Stimulated activated CD8-positive, alpha-beta memory T cell treated with anti-CD3 and anti-CD28 coated beads, Interleukin-15, amount 100 ng/mL, for 1 hour (primary cell): Measurements from ENCODE around the gene CDH10.

Experiments
- DNase-seq: peaks from one replicate; pipeline ENCODE4 v3.0.0-alpha.2; 2020; ENCODE audit warnings: low read depth

Gene CDH10

DNA sequence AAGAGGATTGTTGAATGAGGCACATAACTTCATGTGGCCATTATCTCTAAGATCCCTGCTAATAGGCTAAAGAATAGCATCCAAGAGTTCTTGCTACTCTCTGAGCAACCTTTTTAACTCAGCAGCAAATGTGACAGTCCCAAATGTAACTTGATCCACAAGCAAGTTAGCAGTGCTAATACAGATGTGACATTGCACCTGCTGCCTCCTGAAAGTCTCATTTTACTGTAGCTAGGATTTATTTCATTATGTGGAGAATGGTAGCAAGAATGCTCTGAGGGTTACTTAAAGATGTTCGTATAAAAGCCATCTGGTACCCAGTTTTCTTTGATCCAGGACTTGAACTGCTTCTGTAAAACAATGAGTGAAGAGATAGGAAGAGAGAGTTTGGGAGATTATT lies 45.8 kb downstream of the CDH10 start:
- DNase-seq: no peak

DNA sequence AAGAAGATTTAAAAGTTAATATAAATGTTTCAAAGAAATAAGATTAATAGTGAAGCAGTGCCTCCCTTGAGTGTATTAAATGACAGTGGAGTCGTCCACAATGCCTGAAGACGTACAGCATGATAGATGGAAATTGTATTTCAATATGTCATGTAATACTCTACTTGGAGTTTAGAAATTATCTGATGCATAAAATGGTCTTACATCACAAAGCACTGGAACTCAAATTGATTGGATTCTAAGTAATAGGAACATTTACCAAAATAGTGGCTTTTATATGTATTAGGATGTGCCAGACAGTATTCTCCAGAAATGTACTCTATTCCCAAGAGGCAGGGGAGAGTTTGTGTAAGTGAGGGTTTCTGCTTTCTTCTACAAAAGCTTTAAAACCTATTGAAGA lies 49.4 kb downstream of the CDH10 start:
- DNase-seq: no peak

DNA sequence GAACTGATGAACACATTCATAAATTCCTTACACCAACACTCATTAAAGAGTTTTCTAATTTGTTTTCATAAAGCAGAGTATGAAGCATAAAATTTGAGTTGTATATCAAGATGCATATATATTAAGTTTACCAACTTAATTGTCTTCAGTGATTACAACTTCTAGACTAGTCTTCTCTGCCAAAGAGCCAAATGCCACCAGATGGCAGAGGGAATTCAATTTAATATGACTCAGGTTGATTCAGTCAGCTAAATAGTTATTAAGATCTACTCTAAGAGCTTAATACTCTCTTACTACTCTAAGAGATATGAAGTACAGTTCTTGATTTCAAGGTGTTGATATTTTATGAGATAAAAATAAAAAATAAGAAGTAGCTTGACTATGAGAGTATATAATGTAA lies 53.4 kb downstream of the CDH10 start:
- no peak for DNase-seq

DNA sequence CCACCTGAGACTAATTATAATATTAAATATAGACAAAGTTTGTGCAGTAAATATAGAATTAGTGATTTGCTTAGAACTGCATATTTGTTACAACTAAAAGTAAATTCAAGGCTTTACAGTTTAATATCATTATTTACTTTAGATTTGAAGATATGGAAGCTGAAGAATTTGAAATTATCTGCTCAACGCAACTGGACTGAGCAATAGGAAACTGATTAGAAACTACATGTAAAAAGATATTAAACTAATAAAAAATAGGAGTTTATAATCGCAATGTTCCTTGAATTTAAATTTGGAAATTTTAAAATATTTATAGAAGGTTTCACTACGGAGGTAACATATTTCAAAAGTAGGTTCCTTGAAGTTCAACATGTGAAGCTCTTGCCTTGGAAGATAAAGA lies 55.2 kb downstream of the CDH10 start:
- DNase-seq: no peak

DNA sequence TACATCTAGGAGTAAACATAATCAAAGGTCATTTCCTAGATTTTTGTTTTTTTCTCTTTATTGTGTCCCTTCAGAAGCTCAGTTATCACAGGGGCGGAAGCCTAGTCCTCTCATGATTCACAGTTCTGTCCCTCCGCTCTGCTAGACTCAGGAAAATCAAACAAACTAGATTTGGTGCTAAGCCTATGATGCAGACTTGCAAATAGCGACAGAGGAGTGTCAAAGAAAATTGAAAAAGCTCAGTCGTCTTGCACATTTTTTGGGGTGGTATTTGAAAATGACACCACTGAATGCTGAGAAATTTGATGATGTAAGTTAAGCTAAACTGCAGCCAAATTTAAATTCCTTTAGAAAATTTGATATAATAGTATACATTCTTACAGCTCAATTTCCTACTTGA lies 59.0 kb downstream of the CDH10 start:
- DNase-seq: no peak

DNA sequence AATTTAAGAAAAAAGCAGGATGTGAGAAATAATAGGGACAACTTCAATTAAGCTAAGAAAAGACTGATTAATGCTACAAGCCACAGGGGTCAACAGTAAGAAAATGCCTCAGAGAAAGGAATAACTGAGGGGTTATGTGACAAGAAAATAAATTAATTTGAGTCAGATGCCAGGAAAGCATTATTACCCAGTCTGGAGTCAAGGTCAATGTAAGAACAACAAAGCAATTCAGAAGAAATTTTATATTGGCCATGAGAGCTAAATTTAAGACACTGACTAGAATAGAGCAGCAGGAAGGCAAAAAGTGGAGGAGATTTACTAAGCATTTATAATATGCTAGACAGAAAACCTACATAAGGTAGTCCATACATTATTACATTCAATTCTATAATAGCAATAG lies 73.5 kb downstream of the CDH10 start:
- no peak for DNase-seq

DNA sequence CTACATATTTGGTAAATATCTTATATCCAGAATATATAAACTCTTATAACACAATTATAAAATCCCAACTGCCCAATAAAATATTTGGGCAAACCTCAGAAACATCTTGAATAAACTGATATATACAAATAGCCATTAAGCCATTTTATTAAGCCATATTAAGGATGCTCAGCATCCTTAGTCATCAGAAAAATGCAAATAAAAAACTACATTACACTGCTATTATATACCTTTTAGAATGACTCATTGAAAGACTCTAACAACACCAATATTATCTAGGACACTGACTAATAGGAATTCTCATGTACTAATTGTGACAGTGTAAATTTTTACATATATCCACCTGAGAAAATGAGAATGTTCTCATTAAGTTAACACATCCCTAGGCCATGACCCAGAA lies 77.8 kb downstream of the CDH10 start:
- DNase-seq: no peak

DNA sequence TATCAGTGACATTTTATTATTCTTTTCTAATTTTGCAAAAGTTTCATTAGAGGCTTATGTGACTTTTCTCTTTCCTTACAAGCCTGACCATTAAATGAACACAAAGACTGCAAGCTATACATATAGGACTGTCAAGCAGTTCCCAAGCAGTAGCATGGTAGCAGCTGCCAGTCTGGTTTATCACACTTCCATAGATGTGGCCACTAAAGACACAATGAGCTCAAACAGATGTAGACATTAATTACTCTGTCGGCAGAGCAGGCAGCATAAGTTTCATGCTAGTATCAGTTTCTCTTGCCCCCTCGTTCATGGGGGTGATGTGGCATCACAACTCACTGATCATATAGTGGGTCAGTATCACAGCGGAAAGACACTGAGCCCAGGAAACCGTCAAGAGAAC lies 89.5 kb downstream of the CDH10 start:
- DNase-seq: no peak

DNA sequence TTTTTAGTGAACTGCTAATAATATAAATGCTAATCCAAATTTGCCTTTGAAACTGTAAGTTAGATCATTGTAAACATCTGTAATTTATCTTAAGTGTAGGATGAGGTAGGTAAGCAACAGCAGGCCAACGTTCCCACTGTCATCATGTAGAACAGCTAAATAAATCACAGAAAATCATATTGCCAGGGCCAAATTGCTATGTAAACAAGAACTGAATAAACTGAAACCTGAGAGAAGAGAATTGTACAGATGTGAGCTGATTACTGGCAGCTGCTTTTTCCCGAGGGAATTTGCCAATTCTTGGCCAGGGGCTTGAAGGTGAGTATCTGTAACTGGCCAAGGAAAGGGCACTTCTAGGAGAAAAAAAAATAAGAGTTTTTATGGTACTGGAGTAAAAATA lies 97.6 kb downstream of the CDH10 start:
- DNase-seq: no peak

DNA sequence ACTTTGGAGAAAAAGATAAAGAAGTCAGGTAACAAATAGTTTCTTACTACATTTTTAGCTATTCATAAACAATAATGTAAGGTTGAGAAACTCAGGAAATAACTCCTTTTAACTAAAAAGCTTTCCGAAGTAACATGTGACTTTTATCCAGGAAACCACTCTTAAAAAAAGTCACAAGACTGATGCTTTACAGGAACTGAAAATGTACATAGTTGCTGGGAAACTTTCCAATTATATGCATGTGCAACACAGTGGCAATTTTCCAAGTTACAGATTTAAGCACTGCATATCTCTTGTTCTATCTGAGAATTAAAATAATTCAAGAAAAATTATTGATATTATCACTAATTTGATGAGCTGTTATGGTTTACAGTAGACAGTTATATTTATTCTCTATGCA lies 105.2 kb downstream of the CDH10 start:
- no peak for DNase-seq

DNA sequence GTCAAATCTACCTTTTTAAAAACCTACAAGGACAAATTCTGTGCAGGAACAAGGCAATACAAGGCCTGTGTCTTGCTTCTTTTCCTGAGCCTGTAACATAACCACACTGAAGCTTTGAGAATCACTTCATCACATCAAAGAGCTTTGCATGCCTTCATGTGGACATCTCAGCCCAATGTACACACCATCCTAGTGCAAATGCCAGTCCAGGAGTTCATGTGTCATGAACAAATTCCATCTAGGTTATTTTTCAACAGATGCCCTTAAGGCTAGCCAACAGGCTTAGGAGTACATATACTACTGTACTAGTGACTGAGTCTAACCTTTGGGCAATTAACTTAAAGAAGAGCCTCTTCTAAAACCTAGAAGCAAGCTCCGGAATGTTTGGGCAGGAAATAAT lies 106.4 kb downstream of the CDH10 start:
- no peak for DNase-seq

DNA sequence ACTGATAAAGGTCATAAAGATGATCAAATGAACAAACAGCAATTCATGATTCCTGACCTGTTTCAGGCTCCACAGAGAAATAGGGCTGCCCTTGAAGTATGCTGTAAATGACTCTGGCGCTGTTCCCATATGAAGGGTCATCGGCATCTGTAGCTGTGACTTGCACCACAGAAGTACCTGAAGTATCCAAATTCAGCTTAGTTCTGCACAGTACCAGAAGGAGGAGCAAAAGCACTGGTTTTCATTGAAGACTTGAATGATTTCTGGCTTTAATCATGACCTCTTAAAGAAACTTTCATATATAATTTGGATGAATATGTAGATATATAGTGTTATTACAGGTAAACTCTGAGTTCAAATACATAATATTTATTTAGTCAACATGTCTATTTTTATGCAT lies 109.1 kb downstream of the CDH10 start:
- DNase-seq: no peak

DNA sequence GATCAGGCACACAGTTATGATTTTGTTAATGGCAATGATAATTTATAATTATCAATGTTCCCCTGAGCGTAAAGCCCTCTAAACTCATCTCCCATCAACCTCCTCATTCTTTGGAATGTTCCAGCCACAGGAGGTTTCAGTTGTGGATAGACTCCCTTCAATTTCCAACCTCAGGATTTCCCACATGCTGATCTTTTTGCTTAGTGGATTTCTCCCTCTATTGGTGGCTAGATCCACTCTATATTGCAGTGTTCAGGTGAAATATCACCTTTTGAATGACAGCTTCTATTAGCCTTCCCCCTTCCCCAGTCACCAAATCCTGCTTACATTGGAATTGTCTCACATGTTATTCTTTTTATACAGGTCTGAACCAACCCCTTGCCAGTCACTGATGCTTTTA lies 113.9 kb downstream of the CDH10 start:
- no peak for DNase-seq

DNA sequence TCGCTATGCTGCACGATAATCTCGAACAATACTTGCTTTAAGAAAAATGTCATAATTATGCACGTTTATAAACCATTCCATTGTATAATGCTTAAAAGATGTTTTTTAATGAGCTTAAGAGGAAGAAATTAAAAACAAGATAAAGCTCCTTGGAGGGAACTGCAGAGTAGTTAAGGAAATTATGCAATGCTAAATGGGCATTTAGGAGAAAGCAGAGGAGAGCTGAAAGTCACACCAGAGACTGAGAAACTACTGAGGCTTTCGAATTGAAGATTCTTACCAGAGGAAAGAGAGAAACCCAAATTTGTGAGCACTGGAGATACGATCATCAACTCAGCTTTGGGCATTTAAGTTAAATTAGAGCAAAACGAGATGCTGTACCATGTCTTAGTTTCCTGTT lies 119.4 kb downstream of the CDH10 start:
- no peak for DNase-seq

DNA sequence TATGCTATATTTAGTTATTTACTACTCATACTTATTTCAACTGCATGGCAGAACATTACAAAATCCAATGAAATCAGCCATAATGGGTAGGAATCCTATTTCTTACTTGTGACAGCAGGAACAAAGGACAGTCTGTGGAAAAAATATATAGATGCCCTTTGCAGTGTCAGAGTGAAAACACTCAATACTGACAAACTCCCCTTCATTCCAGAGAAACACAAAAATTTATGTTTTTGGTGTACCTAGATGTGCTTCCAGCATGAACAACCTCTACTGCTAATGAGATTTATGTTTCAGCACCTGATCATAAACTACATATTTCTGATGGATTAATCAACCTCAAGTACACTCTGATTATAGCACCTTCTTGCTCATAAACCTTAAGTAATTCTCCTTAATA lies 132.4 kb downstream of the CDH10 start:
- no peak for DNase-seq

DNA sequence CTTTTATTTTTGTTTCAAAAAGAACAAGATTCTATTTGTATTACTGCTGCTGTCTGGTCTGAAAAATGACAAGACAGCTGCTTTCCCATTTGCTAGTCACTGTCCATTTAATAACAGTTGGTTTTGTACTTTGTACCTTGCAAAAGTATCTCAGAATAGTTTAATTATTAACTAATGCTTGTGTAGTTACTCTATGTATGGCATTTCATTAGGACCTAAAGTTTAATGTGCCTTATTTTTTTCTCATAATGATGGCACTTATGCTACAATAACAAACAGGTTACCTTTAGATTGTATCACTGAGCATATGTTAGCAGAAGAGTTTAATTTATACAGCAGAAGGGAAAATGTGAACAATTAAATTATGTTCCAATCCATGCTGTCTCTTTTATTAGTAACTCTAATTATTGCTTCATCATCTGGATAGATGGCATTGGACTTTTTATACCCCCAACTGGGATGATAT lies 134.2 kb downstream of the CDH10 start:
- no peak for DNase-seq

DNA sequence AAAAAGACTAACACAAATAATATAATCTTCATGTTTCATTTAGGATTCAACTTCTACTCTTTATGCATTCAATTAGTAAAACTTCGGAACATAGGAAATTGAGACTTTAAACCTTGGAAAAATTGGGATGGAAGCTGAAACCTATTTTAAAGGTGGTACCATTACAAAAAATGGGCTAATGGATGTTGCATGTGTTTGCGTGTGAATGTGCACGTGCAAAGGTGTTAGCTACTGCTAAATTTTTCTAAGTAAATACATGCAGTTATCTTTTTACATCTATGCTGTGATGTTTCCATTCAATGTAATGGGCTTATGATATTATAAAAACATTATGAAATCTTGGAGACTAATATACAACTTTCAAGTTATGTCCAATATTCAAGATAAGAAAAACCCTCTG lies 134.8 kb downstream of the CDH10 start:
- no peak for DNase-seq

DNA sequence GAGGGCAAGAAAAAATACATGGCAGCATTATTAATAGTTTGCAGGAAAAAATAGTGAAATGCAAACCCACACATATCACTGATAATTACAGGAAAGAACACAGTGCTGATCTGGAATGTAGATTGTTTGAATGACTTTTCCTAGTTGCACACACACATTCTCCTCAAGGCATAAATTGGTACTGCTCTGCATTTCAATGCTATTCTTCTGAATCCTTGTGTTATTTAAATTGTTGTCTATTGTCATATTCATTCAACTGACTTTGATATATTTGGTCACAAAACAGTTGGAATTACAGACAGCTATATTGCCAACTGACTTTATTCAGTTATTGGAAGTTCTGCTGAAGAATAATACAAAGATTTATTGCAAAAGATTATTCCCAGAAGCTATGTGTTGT lies 139.5 kb downstream of the CDH10 start:
- DNase-seq: no peak

DNA sequence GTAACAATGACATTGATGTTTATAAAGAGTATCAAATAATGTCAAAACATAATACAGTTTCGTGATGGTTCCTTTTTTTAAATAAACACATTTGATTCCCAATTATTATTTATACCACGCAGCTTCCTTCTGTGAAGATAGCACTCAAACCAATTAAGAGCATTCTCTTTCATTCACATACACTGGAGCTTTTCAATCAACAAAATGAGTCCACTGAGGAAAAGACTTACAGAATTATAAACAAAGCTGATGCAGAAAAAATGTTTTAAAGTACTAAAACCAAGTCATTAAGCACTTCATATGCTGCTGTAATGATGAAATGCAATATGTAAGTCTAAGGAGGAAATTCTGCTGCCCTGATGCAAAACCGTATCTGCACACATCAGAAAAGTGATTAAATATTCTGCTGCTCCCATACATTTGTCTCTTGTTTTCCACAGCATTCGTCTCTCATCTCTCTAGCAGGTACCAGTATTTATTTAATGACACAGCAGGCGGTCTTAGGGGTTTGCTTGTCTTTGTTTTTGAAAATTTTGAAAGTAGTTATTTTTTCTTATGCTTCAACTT lies 147.1 kb downstream of the CDH10 start:
- DNase-seq: no peak

DNA sequence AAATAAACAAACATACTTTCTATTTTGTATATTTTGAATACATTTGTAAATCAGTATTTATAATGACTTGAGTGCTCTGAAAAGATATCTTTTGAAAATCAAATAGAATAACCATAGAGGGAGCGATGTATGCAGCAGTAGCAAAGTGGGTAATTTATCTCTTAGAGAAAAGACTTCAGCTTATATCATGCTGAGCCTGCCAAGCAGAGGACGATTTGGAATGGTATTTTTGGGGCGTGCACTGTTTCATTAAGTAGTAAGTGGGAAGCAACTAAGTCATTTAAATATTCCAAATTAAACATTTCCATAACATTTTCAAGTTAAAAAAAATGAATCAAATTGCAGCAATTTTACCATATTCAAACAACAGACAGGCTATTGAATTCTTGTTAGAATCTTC lies 147.6 kb downstream of the CDH10 start:
- no peak for DNase-seq

DNA sequence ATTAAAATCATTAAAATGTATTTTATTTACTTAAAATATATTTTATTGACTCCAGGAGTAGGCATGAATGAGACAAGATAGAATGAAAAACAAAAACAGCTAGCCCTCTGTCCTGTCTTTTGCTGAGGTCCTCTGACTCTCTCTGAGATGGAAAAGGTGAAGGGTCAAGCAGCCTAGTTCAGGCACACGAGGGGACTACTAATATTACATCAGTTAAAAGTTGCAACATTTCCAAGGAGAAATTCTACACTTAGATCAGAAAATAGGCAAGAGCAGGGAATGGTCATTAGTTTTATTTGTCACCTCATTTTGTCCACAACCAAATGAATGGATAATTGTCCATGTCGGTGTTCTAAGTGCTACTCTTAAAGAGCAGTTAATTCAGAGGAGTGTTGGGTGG lies 148.5 kb downstream of the CDH10 start:
- no peak for DNase-seq

DNA sequence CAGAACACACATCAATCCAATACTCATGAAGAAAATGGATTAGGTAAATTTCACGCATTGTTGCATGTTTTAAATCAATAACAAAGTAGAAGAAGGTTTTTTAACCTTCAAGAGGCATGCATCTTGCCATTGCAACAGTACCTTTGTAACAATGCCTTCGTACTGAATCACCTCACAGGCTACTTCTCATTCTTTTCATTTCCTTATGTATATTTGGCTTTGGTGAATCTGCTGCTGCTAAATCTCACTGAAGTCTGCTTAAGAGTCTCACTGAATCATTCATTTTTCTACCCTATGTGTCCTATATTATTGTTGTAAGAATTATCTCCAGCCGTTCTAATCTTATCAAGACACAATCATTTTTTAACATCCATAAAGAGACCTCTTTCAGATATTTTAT lies 152.5 kb downstream of the CDH10 start:
- no peak for DNase-seq

DNA sequence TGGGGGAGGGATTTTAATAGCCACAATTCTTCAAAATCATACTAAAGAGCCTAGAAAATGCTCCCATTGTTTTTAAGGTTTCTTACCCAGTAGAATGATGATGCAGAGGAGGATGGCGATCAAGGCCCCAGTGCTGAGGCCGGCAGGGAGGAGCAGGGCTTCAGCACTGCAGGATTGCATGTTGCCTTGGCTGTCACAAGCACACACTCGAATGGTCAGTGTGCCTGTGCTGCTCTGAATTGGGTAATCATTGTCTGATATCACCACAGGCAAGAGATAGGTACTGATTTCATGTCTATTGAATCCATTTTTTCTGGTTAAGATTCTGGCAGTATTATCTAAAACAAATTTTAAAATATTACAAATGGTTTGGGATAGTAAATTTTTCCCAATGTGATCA lies 153.3 kb downstream of the CDH10 start:
- DNase-seq: no peak

DNA sequence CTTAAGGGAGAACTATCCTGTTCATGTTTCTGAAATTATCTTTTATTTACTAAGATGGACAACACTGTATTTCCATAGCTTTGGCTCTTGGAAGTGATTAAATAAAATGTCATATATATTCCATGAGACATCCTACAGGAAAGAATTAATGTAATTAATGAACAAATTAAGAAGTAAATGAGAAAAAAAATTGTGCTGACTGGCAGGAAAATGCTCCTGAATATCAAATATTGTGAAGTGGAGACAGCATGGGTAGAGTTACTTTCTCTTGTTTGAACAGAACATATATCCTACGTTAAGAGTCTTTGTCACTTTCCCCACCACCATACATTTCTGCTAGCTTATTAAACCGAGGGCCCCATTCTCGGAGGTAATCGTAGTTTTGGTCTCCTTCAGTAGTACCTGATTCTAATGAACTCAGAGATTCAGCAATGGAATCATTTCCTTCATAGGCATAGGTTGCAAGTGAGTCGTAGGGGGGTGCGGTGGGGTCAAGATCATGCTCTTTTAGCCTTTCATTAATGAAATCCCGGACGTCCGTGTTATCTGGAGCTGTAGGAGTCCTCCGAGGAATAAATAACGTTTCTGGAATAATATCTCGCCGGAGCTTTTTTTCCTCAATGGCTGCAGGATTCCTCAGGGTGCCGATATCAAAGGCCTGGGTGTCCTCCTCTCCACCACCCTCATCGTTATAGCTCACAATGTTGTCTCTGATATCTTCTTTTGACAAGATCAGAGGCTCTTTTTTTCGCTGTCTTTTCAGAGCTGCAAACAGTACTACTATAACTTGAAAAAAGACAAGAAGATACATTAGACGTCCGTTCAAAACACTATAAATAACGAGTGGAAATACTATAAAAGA lies 157.2 kb downstream of the CDH10 start:
- no peak for DNase-seq
